ENCODE measurements around the gene SLC7A6.

SLC7A6 gene

GRCh38 chr16:68234188-68235107, 29.9 kb upstream of the SLC7A6 start:
- DNase-seq (ENCODE audit: low read depth): no peak
- no peak overlapping the region for H3K4me3 ChIP-seq (ENCODE audit: low read depth, low read length)

DNA sequence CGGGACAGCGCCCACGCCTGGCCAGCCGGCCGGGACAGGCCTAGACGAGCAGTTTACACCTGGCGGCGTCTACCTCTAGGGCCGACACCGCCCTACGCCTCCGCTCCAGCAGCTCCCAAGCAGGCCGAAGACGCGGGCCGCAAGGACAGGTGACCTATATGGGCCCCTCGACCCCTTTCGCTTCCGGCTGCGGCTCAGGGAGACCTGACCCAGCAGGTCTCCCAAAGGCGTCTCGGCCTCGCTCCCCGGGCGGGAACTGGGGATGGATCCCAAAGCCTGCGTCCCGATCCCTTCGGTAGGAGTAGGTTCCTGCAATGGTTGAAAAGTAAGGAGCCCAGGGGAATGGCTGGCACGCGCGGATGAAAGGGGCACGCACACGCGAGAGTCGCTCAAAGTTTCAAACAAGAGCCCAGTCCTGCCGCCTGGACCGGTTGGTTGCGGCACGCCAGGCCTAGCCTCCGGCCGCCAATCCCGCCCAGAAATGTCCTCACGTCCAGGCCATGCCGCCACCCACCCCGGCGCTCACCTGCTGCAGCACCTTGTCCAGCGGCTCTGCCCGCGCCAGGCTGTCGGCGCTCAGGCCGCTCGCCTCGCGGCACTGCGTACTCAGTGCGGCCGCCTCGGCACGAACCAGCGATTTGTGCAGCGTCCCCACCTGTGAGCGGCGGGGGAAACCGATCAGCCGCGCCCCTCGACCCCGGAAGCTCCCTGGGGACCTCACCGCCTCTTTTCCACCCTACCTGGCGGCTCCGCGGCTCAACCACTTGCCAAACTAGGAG, 29.0 kb upstream of the SLC7A6 start:
- H3K4me3 ChIP-seq (ENCODE audit: low read depth, low read length): no peak overlapping the region
- no peak for DNase-seq (ENCODE audit: low read depth)

GRCh38 chr16:68235887-68236136, 28.5 kb upstream of the SLC7A6 start, which contains the start of gene ESRP2:
TSS of gene ESRP2 (minus strand) at chr16:68236127. CDS start at chr16:68236045, 82 bp downstream.
- H3K4me3 ChIP-seq (ENCODE audit: low read depth, low read length): peak within 1 kb of the TSS; percentile 56
- DNase-seq (ENCODE audit: low read depth): no peak

DNA sequence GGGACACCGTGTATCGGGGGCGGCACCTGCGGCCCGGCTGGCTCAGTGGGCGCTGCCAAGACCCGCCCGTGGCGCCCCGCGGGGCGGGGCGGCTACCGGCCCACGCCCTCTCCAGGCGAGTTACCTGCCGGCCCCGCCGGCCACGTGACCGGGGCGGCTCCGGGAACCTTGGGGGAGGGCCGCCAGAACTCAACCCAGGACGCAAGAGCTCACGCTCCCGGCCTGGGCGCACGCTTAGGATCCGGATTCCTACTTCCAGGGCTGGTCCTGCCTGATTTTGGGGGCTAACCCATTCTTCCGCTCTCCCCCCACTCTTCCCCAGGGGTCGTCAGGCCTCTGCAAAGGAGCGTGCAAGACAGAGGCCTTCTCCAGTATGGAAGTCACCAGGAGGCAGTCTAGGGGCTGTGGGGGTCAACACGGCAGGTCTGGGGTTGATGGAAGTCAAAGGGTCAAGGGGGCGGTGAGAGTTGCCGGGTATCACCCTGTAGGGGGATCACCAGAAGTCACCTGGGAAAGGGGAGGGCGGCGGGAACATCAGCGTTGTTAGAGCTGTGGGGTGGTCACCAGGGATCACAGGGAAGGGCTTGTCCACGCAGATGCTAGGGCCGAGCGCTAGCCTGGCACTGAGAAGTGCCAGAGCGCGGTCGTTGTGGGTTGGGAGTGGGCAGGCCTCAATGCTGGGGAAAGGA, 28.0 kb upstream of the SLC7A6 start:
- peak overlapping the region; percentile 11 for H3K4me3 ChIP-seq (ENCODE audit: low read depth, low read length)

GRCh38 chr16:68236826-68237242, 27.5 kb upstream of the SLC7A6 start:
- H3K4me3 ChIP-seq (ENCODE audit: low read depth, low read length): peak overlapping the region; percentile 56
- no peak for DNase-seq (ENCODE audit: low read depth)

More for the DNA sequence above, 28.0 kb upstream of the SLC7A6 start:
- DNase-seq (ENCODE audit: low read depth): no peak

GRCh38 chr16:68237243-68238028, 26.9 kb upstream of the SLC7A6 start:
- H3K4me3 ChIP-seq (ENCODE audit: low read depth, low read length): peak overlapping the region; percentile 56
- peak; percentile 82 for DNase-seq (ENCODE audit: low read depth)

- DNase-seq (ENCODE audit: low read depth): no peak
- H3K4me3 ChIP-seq (ENCODE audit: low read depth, low read length): peak overlapping the region; percentile 56
These were observed 26.3 kb upstream of the SLC7A6 start for GRCh38 chr16:68238029-68238345.

- H3K4me3 ChIP-seq (ENCODE audit: low read depth, low read length): no peak overlapping the region
- no peak for DNase-seq (ENCODE audit: low read depth)
These were observed 22.2 kb upstream of the SLC7A6 start for GRCh38 chr16:68242085-68242484.

GRCh38 chr16:68242926-68243858, 21.1 kb upstream of the SLC7A6 start:
- no peak for DNase-seq (ENCODE audit: low read depth)
- H3K4me3 ChIP-seq (ENCODE audit: low read depth, low read length): no peak overlapping the region

DNA sequence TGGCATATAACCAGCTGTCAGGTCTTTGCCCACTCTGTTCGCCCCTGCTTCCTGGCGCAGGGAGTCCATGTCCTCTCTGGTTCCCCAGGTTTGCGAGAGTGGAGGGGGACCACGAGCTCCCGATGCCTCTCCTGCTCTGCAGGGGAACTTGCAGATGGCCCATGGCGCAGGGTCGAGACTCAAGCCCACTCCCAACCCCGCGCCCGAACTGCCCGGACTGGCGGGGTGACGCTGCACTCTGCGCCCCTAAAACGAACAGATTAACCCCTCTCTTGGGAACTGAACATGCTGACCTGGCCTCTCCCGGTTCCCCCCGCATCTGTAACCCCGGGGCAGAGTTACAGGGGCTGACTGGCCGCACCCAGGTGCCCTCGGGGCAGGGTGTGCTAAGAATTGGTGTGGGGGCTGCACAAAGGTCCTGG, 19.8 kb upstream of the SLC7A6 start:
- peak overlapping the region; percentile 83 for H3K4me3 ChIP-seq (ENCODE audit: low read depth, low read length)
- no peak for DNase-seq (ENCODE audit: low read depth)

- H3K4me3 ChIP-seq (ENCODE audit: low read depth, low read length): peak within 1 kb of the TSS; percentile 83
- DNase-seq (ENCODE audit: low read depth): peak; percentile 92
These were observed 19.1 kb upstream of the SLC7A6 start, which contains the start of gene PLA2G15 for GRCh38 chr16:68244903-68245853. TSS of gene PLA2G15 (plus strand) at chr16:68245373. CDS start at chr16:68245427, 54 bp downstream.

DNA sequence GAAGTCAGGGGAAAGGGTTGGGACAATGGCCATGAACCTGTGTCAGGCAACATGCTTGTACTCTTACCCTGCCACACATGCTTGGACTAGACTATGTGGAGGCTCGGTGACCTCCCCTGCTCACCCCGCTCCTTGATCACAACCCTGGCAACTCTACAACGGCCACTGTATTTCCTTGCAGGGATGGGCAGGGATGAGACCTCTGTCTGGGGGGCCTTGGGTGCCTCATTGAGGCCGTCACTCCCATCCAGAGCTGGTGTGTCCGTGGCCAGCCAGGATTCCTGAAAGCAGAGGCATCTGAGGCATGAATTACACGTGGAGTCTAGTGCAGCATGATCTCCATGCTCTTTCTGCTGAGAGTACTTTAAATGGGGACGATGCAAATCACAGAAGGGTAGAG, 18.2 kb upstream of the SLC7A6 start:
- DNase-seq (ENCODE audit: low read depth): no peak

GRCh38 chr16:68246666-68247065, 17.7 kb upstream of the SLC7A6 start:
- no peak overlapping the region for H3K4me3 ChIP-seq (ENCODE audit: low read depth, low read length)
- no peak for DNase-seq (ENCODE audit: low read depth)

More for the DNA sequence above, 18.2 kb upstream of the SLC7A6 start:
- H3K4me3 ChIP-seq (ENCODE audit: low read depth, low read length): peak overlapping the region; percentile 83

GRCh38 chr16:68247400-68247799, 16.9 kb upstream of the SLC7A6 start:
- no peak overlapping the region for H3K4me3 ChIP-seq (ENCODE audit: low read depth, low read length)
- DNase-seq (ENCODE audit: low read depth): no peak

- no peak overlapping the region for H3K4me3 ChIP-seq (ENCODE audit: low read depth, low read length)
These were observed 16.4 kb upstream of the SLC7A6 start for GRCh38 chr16:68247932-68248331.

GRCh38 chr16:68249371-68249770, 15.0 kb upstream of the SLC7A6 start:
- H3K4me3 ChIP-seq (ENCODE audit: low read depth, low read length): no peak overlapping the region

More at GRCh38 chr16:68247932-68248331, 16.4 kb upstream of the SLC7A6 start:
- no peak for DNase-seq (ENCODE audit: low read depth)

DNA sequence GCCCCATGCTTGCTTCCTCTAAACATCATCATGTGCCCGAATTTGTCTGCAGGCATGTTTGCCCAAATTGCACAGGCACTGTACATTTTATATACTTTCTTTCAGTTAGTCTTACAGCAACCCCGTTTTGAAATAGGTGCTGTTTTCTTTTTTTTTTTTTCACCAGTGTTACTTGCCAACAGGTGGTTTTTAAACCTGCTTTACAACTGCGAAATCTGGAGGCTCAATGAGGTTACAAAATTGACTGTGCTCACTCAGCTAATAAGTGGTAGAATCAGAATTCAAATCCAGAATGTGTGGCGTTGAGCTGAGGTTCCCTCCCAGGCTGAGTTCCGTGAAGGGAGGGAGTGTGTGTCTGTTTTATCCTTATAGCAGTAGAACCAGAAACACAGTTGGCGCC, 13.4 kb upstream of the SLC7A6 start:
- H3K4me3 ChIP-seq (ENCODE audit: low read depth, low read length): no peak overlapping the region
- DNase-seq (ENCODE audit: low read depth): no peak

More at GRCh38 chr16:68249371-68249770, 15.0 kb upstream of the SLC7A6 start:
- DNase-seq (ENCODE audit: low read depth): no peak

All from skeletal muscle cell (primary cell).